Measurements from ENCODE around the gene HAL. TPM values are rescaled to one million over a fixed set of nuclear protein-coding genes. Genes with fewer than 3 reads are reported as not detected.

Gene HAL
- total and polyA plus RNA-seq, 2 of the 8 experiments (the other 6 are each of a cell fraction or from before 2014, with no cell fraction given) = 0.12 to 0.17 TPM

GRCh38 chr12:95949477-95950206 is 46.5 kb downstream of the HAL start:
- TF ChIP-seq SUZ12 (IDR thresholded peaks at IDR 0.05; ENCODE audit: low read length) = no peak
- no peak for TF ChIP-seq NANOG (IDR thresholded peaks at IDR 0.05; ENCODE audit: insufficient read depth, low read depth, low read length, poor library complexity, severe bottlenecking)
- TF ChIP-seq MAX (IDR thresholded peaks at IDR 0.05) = no peak
- no peak for TF ChIP-seq POLR2AphosphoS5 (IDR thresholded peaks at IDR 0.05; ENCODE audit: low read depth, low read length)
- TF ChIP-seq NRF1 (IDR thresholded peaks at IDR 0.05; ENCODE audit: low read depth, low read length) = no peak
- no peak for TF ChIP-seq RAD21 (IDR thresholded peaks at IDR 0.05 in 1 of 2, conservative IDR thresholded peaks at IDR 0.05 in 1 of 2; ENCODE audit: low read depth in 2 of 2, low read length in 2 of 2)
- TF ChIP-seq TAF1 (IDR thresholded peaks at IDR 0.05; ENCODE audit: low read depth, low read length) = no peak
- no peak for TF ChIP-seq YY1 (IDR thresholded peaks at IDR 0.05; ENCODE audit: low read depth, low read length)
- no peak for TF ChIP-seq PHF8 (conservative IDR thresholded peaks at IDR 0.05; ENCODE audit: low read depth, low read length)
- no peak for TF ChIP-seq CBX8 (IDR thresholded peaks at IDR 0.05; ENCODE audit: borderline replicate concordance, low read depth, low read length)
- no peak for TF ChIP-seq TEAD4 (IDR thresholded peaks at IDR 0.05; ENCODE audit: low read depth, low read length)
- TF ChIP-seq KDM5A (IDR thresholded peaks at IDR 0.05; ENCODE audit: low read length) = no peak

More at GRCh38 chr12:95949477-95950206, 46.5 kb downstream of the HAL start:
- no peaks in the 10 kb centered on the region for H3K9me3 ChIP-seq (ENCODE audit: insufficient read depth in 2 of 2, low read depth in 1 of 2, low read length in 1 of 2)
- no peak overlapping the region; a peak in 1 of 4 replicates for H3K4me2 ChIP-seq (ENCODE audit: insufficient read depth in 1 of 2, low read depth in 2 of 2, low read length in 2 of 2)
- no peak overlapping the region for H3K56ac ChIP-seq (replicated peaks; ENCODE audit: insufficient read length, low read depth, low read length)
- FAIRE-seq (peak; percentile 42), DNase-seq (ENCODE audit: low read depth in 1 of 2, low spot score in 2 of 2) (no peak)
- H4K91ac ChIP-seq (replicated peaks; ENCODE audit: insufficient read length, low read length) = no peak overlapping the region
- no peak overlapping the region for H3K27ac ChIP-seq (ENCODE audit: low read depth, low read length)
- POLR2A ChIA-PET (ENCODE audit: partially characterized antibody) = no interaction called here
- H3K18ac ChIP-seq (ENCODE audit: extremely low read depth, low read length) = no peak overlapping the region
- no peak overlapping the region for H4K8ac ChIP-seq (ENCODE audit: extremely low read depth, insufficient read depth, low read length)
- no peaks in the 10 kb centered on the region for H4K20me1 ChIP-seq (replicated peaks in 1 of 2; ENCODE audit: control insufficient read depth in 1 of 2, insufficient read depth in 2 of 2, low read length in 2 of 2)
- no peaks in the 10 kb centered on the region for H3K36me3 ChIP-seq (ENCODE audit: control insufficient read depth in 2 of 4, insufficient read depth in 4 of 4, low read length in 3 of 4)
- no peak overlapping the region for H2BK20ac ChIP-seq (ENCODE audit: low read length)
- H2BK15ac ChIP-seq (ENCODE audit: low read length) = no peak overlapping the region
- H2AK5ac ChIP-seq (ENCODE audit: low read depth, low read length) = no peak overlapping the region
- CTCF ChIA-PET (ENCODE audit: partially characterized antibody) = no interaction called here
- no peak overlapping the region for H2BK12ac ChIP-seq (ENCODE audit: low read depth, low read length)
- H3K79me2 ChIP-seq (ENCODE audit: control insufficient read depth in 1 of 2, insufficient read depth in 2 of 2, low read length in 2 of 2) = no peaks in the 10 kb centered on the region
- no peak overlapping the region for H3K14ac ChIP-seq (ENCODE audit: insufficient read length)
- H3K4me3 ChIP-seq (ENCODE audit: extremely low read depth in 1 of 4, insufficient read depth in 2 of 4, low read depth in 3 of 4, low read length in 4 of 4) = no peak overlapping the region
- H3K9ac ChIP-seq (replicated peaks in 1 of 4; ENCODE audit: extremely low read depth in 1 of 4, low read depth in 3 of 4, low read length in 3 of 4) = no peak overlapping the region
- no peak overlapping the region for H4K5ac ChIP-seq (ENCODE audit: insufficient read length, low read depth, low read length)
- 0 out of 7 replicates have a peak, but pooled peaks cover 0 to 4% (median 0%) of the 10 kb centered on the region in 4 experiments for H3K4me1 ChIP-seq (replicated peaks in 1 of 4; ENCODE audit: control insufficient read depth in 3 of 4, insufficient read depth in 4 of 4, low read length in 3 of 4)
- H3K23ac ChIP-seq (ENCODE audit: insufficient read length) = no peak overlapping the region
- no peaks in the 10 kb centered on the region for H3K23me2 ChIP-seq (ENCODE audit: low read depth, low read length)
- 74% methylated on average over 4 of the region's 4 CpGs; no CpG with 5 or more reads in 1 of the 2 experiments for WGBS, 2 experiments (ENCODE audit: extremely low coverage in 1 of 2, insufficient coverage in 1 of 2, insufficient read length in 1 of 2, insufficient replicate concordance in 2 of 2, low coverage in 1 of 2, low lambda C conversion rate in 2 of 2, missing lambda C conversion rate in 1 of 2)
- no peak overlapping the region for H3K4ac ChIP-seq (replicated peaks; ENCODE audit: insufficient read length, low read depth, low read length)
- no peaks in the 10 kb centered on the region for H3K27me3 ChIP-seq (replicated peaks in 1 of 4; ENCODE audit: control insufficient read depth in 3 of 4, extremely low read depth in 1 of 4, insufficient read depth in 3 of 4, low read length in 3 of 4)
- no peak overlapping the region for H2BK120ac ChIP-seq (replicated peaks; ENCODE audit: low read depth, low read length)
- H3K79me1 ChIP-seq (ENCODE audit: low read depth, low read length) = no peaks in the 10 kb centered on the region
- H2AFZ ChIP-seq (ENCODE audit: low read length) = no peak overlapping the region
- no peak overlapping the region for H2BK5ac ChIP-seq (ENCODE audit: low read depth, low read length)
